HEK293 (cell line): ENCODE data around the gene OTOP3.

ENCODE experiments used
- CTCF ChIA-PET: fragments of 350-600 bp; formaldehyde crosslinking; extraction: SDS; loops from one replicate; lab custom pipeline; 2021; ENCODE audit warnings: antibody characterized with exemption; lab: Yijun Ruan, JAX
- POLR2A ChIA-PET: fragments of 300-600 bp; formaldehyde crosslinking; extraction: SDS; loops from one replicate; lab custom pipeline; 2020; ENCODE audit warnings: antibody characterized with exemption, inconsistent platforms; lab: Yijun Ruan, JAX
- H3K27ac ChIP-seq: fragments of 200-500 bp; sonication (Bioruptor generic); 2 replicates; pipeline ENCODE4 v1.5.1; 2014; ENCODE audit warnings: low read depth, low read length, control low read depth, inconsistent platforms; ENCODE audit errors: extremely low read depth
- H3K36me3 ChIP-seq, 2 experiments: fragments of 200-500 bp in 1 of 2; sonication (Bioruptor generic) in 1 of 2; 1 replicate in 1 of 2; 2 replicates in 1 of 2; pipeline ENCODE4 v1.5.1; 2014 to 2017; ENCODE audit warnings: inconsistent platforms in 2 of 2, low read length in 2 of 2; ENCODE audit not compliant: control insufficient read depth in 2 of 2, insufficient read depth in 1 of 2
- H3K4me1 ChIP-seq: fragments of 200-500 bp; sonication (Bioruptor generic); 2 replicates; pipeline ENCODE4 v1.5.1; 2014; ENCODE audit warnings: mild to moderate bottlenecking, low read length, inconsistent platforms; ENCODE audit not compliant: control insufficient read depth, insufficient read depth
- H3K4me3 ChIP-seq: 2 replicates; pipeline ENCODE4 v1.5.1; 2011; ENCODE audit warnings: low read depth, mild to moderate bottlenecking, control low read depth, low read length, moderate library complexity
- H3K9me3 ChIP-seq: fragments of 200-500 bp; sonication (Bioruptor generic); 2 replicates; pipeline ENCODE4 v1.5.1; 2014; ENCODE audit warnings: low read depth, low read length, inconsistent platforms; ENCODE audit not compliant: control insufficient read depth, insufficient read depth
- EGR2 ChIP-seq: fragments of 450-650 bp; formaldehyde crosslinking; IDR thresholded peaks from 2 replicates; pipeline ENCODE4 v1.5.1; 2016; ENCODE audit warnings: low read depth, missing biosample characterization, missing genetic modification characterization
- MYNN ChIP-seq: fragments of 450-650 bp; formaldehyde crosslinking; IDR thresholded peaks from 2 replicates; pipeline ENCODE4 v1.5.1; 2016; ENCODE audit warnings: missing biosample characterization, missing genetic modification characterization, borderline replicate concordance
- OSR2 ChIP-seq: fragments of 450-650 bp; formaldehyde crosslinking; IDR thresholded peaks from 2 replicates; pipeline ENCODE4 v1.5.1; 2016; ENCODE audit warnings: missing biosample characterization, missing genetic modification characterization
- WT1 ChIP-seq: fragments of 450-650 bp; formaldehyde crosslinking; IDR thresholded peaks from 2 replicates; pipeline ENCODE4 v1.5.1; 2016; ENCODE audit warnings: missing biosample characterization, missing genetic modification characterization
- ZFP3 ChIP-seq: fragments of 450-650 bp; formaldehyde crosslinking; IDR thresholded peaks from 2 replicates; pipeline ENCODE4 v1.5.1; 2016; ENCODE audit warnings: low read depth, missing biosample characterization, missing genetic modification characterization
- ZNF10 ChIP-seq: fragments of 450-650 bp; formaldehyde crosslinking; IDR thresholded peaks from 2 replicates; pipeline ENCODE4 v1.5.1; 2017; ENCODE audit warnings: missing biosample characterization, missing genetic modification characterization
- ZNF112 ChIP-seq: fragments of 450-650 bp; formaldehyde crosslinking; IDR thresholded peaks from 2 replicates; pipeline ENCODE4 v1.5.0; 2017; ENCODE audit warnings: missing biosample characterization, missing genetic modification characterization
- ZNF114 ChIP-seq: fragments of 450-650 bp; formaldehyde crosslinking; IDR thresholded peaks from 2 replicates; pipeline ENCODE4 v1.5.0; 2017; ENCODE audit warnings: missing biosample characterization, missing genetic modification characterization
- ZNF16 ChIP-seq: fragments of 450-650 bp; formaldehyde crosslinking; IDR thresholded peaks from 2 replicates; pipeline ENCODE4 v1.5.1; 2016; ENCODE audit warnings: low read depth, missing biosample characterization, missing genetic modification characterization
- ZNF175 ChIP-seq: fragments of 450-650 bp; formaldehyde crosslinking; IDR thresholded peaks from 2 replicates; pipeline ENCODE4 v1.5.1; 2016; ENCODE audit warnings: missing biosample characterization, missing genetic modification characterization
- ZNF311 ChIP-seq: fragments of 450-650 bp; formaldehyde crosslinking; IDR thresholded peaks from 2 replicates; pipeline ENCODE4 v1.5.1; 2017; ENCODE audit warnings: missing biosample characterization, missing genetic modification characterization, borderline replicate concordance
- ZNF335 ChIP-seq: fragments of 450-650 bp; formaldehyde crosslinking; conservative IDR thresholded peaks from 2 replicates; pipeline ENCODE4 v1.5.1; 2016; ENCODE audit warnings: missing biosample characterization, missing genetic modification characterization
- ZNF48 ChIP-seq: fragments of 450-650 bp; formaldehyde crosslinking; IDR thresholded peaks from 2 replicates; pipeline ENCODE4 v1.5.1; 2016; ENCODE audit warnings: missing biosample characterization, missing genetic modification characterization
- ZNF529 ChIP-seq: fragments of 450-650 bp; formaldehyde crosslinking; IDR thresholded peaks from 2 replicates; pipeline ENCODE4 v1.5.1; 2017; ENCODE audit warnings: missing genetic modification characterization, missing biosample characterization; ENCODE audit not compliant: insufficient replicate concordance
- ZNF626 ChIP-seq: fragments of 450-650 bp; sonication (Bioruptor Pico); formaldehyde crosslinking; IDR thresholded peaks from 2 replicates; pipeline ENCODE4 v1.5.1; 2018; ENCODE audit warnings: missing biosample characterization, missing genetic modification characterization, inconsistent platforms
- ZNF837 ChIP-seq: fragments of 450-650 bp; formaldehyde crosslinking; IDR thresholded peaks from 2 replicates; pipeline ENCODE4 v1.5.1; 2016; ENCODE audit warnings: missing biosample characterization, missing genetic modification characterization
- TF ChIP-seq, protein P1 (sequence below): fragments of 450-650 bp; formaldehyde crosslinking; IDR thresholded peaks from 2 replicates; pipeline ENCODE4 v1.5.1; 2016; ENCODE audit warnings: missing biosample characterization, missing genetic modification characterization
- TF ChIP-seq, protein P2 (sequence below): fragments of 450-650 bp; formaldehyde crosslinking; IDR thresholded peaks from 2 replicates; pipeline ENCODE4 v1.5.1; 2016; ENCODE audit warnings: missing biosample characterization, missing genetic modification characterization
- TF ChIP-seq, protein P3 (sequence below): fragments of 450-650 bp; formaldehyde crosslinking; IDR thresholded peaks from 2 replicates; pipeline ENCODE4 v1.5.1; 2016; ENCODE audit warnings: missing biosample characterization, missing genetic modification characterization

The OTOP3 gene

DNA sequence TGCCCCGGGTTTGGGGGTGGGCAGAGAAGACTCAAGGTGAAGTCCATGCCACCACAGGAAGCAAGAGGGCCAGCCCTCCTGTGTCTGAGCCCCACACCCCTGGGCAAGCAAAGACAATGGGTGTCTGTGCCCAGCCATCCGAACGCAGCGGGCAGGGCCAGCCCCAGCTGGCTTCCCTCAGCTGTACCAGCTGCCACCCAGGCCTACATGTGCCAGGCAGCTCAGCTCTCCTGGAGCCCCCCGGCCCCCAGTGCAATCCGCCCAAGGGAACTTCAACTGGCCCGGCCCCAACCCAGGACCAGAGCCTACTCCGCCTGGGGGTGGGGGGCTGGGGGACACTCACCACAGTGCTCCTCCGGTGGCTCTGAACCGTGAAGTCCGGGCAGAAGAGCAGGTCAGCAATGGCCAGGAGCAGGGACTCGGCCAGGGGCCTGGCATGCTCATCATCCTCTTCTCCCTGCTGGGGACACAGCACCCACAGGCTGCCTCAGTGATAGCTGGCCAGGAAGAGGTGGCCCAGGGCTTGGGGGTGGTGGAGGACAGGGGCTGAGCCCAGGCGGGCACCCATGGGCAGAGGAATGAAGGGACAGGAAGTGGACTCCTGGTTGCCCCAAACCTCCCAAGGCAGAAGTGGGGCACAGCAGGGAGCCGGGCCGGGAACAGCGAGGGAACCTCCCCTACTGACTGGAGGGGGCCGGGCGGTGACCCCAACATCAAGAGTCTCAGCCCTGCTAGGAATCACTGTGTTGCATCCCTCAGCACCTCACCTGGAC, 27.1 kb downstream of the OTOP3 start:
- no peak overlapping the region for H3K27ac ChIP-seq
- no peaks in the 10 kb centered on the region for H3K9me3 ChIP-seq
- CTCF ChIA-PET, result interaction anchor here (0.6 to 7.6 kb wide), 29 partner anchors 9 to 785 kb away, joined by 3 to 100 read pairs (median 5); partner anchors contain the start of genes HID1, MRPL58, OTOP2 and USH1G
- no peaks in the 10 kb centered on the region for H3K4me1 ChIP-seq
- no peak overlapping the region for H3K4me3 ChIP-seq
- POLR2A ChIA-PET, result interaction anchor here (0.9 to 2.3 kb wide), 7 partner anchors 44 to 239 kb away, joined by 3 to 34 read pairs (median 5); partner anchors contain the start of genes ARMC7 and MRPL58
- H3K36me3 ChIP-seq, result peaks cover 0 to 12% of the 10 kb centered on the region in 2 experiments; a peak in 2 of 3 replicates
- TF ChIP-seq ZNF48 (tag by site-specific recombination), result no peak

DNA sequence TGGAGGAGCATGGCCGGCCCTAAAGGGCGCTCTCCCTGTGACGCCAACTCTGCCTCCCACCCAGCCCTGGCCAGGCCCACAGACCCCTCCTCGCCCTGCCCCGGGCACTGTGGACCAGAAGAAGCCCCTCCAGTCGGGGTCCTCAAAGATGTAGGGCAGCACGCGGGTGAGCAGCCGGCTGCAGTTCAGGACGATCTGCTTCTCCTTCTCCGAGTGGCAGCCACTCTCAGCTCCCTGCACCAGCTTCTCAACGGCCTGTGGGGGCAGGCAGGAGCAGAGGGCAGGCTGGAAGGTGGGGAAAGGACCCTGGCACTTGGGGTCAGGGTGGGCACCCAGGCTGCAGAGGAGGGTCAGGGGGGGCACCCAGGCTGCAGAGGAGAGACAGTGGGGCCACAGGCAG, 28.0 kb downstream of the OTOP3 start:
- no peak overlapping the region for H3K4me3 ChIP-seq
- CTCF ChIA-PET, result interaction anchor here (0.6 to 3.6 kb wide), 8 partner anchors 9 to 238 kb away, joined by 3 to 62 read pairs (median 6); partner anchors contain the start of genes HID1 and MRPL58

DNA sequence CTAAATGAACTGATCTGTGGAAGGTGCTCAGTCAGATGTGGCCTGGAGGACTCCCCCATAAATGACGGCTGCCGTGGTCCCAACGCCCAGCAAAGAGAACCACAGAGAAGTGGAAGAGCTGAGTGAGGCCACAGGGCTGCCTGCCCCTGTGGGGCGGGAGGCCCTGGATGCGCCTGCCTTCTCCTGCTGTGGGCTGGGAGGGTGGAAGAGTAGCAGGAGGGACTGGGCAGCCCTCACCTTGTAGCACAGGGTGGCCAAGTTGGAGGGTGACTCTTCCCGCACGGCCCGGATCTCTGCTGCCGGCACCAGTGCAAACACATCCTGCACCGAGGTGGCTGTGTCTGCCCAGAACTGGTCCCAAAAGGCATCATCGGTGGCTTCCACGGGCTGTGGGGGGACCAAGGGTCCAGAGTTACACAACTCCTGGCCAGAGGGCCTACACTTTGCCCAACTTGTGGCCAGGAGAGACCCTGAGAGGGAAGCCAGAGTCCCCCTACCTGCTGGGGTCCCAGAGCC, 28.6 kb downstream of the OTOP3 start:
- POLR2A ChIA-PET, result interaction anchor here (1.4 kb wide), 1 partner anchor 48 kb away, joined by 5 read pairs; the partner anchor contains the start of gene MRPL58
- no peak for TF ChIP-seq ZNF175 (tag by site-specific recombination)
- no peak for TF ChIP-seq ZNF112 (tag by site-specific recombination)
- no peak for TF ChIP-seq ZFP3 (tag by site-specific recombination)
- no peak for TF ChIP-seq ZNF311 (tag by site-specific recombination)
- no peak for TF ChIP-seq ZNF335 (tag by site-specific recombination)
- no peak for TF ChIP-seq EGR2 (tag by site-specific recombination)
- TF ChIP-seq, protein P1, sequence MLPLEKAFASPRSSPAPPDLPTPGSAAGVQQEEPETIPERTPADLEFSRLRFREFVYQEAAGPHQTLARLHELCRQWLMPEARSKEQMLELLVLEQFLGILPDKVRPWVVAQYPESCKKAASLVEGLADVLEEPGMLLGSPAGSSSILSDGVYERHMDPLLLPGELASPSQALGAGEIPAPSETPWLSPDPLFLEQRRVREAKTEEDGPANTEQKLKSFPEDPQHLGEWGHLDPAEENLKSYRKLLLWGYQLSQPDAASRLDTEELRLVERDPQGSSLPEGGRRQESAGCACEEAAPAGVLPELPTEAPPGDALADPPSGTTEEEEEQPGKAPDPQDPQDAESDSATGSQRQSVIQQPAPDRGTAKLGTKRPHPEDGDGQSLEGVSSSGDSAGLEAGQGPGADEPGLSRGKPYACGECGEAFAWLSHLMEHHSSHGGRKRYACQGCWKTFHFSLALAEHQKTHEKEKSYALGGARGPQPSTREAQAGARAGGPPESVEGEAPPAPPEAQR (tag by site-specific recombination), result no peak
- no peak for TF ChIP-seq MYNN (tag by site-specific recombination)
- no peak for TF ChIP-seq ZNF626 (tag by site-specific recombination)
- no peak for TF ChIP-seq ZNF114
- TF ChIP-seq ZNF10, result no peak
- TF ChIP-seq OSR2 (tag by site-specific recombination), result no peak
- no peak for TF ChIP-seq ZNF837 (tag by site-specific recombination)
- TF ChIP-seq, protein P2, sequence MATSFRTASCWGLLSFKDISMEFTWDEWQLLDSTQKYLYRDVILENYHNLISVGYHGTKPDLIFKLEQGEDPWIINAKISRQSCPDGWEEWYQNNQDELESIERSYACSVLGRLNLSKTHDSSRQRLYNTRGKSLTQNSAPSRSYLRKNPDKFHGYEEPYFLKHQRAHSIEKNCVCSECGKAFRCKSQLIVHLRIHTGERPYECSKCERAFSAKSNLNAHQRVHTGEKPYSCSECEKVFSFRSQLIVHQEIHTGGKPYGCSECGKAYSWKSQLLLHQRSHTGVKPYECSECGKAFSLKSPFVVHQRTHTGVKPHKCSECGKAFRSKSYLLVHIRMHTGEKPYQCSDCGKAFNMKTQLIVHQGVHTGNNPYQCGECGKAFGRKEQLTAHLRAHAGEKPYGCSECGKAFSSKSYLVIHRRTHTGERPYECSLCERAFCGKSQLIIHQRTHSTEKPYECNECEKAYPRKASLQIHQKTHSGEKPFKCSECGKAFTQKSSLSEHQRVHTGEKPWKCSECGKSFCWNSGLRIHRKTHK, result no peak
- no peak for TF ChIP-seq ZNF529 (tag by site-specific recombination)
- TF ChIP-seq WT1 (tag by site-specific recombination), result no peak

More for the DNA sequence above, 28.0 kb downstream of the OTOP3 start:
- peaks cover 0 to 12% of the 10 kb centered on the region in 2 experiments; a peak in 2 of 3 replicates for H3K36me3 ChIP-seq
- TF ChIP-seq ZNF16 (tag by site-specific recombination), result no peak
- TF ChIP-seq, protein P3, sequence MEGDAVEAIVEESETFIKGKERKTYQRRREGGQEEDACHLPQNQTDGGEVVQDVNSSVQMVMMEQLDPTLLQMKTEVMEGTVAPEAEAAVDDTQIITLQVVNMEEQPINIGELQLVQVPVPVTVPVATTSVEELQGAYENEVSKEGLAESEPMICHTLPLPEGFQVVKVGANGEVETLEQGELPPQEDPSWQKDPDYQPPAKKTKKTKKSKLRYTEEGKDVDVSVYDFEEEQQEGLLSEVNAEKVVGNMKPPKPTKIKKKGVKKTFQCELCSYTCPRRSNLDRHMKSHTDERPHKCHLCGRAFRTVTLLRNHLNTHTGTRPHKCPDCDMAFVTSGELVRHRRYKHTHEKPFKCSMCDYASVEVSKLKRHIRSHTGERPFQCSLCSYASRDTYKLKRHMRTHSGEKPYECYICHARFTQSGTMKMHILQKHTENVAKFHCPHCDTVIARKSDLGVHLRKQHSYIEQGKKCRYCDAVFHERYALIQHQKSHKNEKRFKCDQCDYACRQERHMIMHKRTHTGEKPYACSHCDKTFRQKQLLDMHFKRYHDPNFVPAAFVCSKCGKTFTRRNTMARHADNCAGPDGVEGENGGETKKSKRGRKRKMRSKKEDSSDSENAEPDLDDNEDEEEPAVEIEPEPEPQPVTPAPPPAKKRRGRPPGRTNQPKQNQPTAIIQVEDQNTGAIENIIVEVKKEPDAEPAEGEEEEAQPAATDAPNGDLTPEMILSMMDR, result peak; percentile 37; the same call in 1 of the 2 replicates
- H3K4me1 ChIP-seq, result no peaks in the 10 kb centered on the region
- H3K9me3 ChIP-seq, result no peaks in the 10 kb centered on the region
- POLR2A ChIA-PET, result interaction anchor here (1.4 kb wide), 1 partner anchor 49 kb away, joined by 5 read pairs; the partner anchor contains the start of gene MRPL58
- no peak overlapping the region for H3K27ac ChIP-seq

More for the DNA sequence above, 28.6 kb downstream of the OTOP3 start:
- CTCF ChIA-PET, result interaction anchor here (0.6 to 1.4 kb wide), 6 partner anchors 9 to 238 kb away, joined by 3 to 10 read pairs (median 4); partner anchors contain the start of gene HID1
- Histone ChIP-seq H3K27ac (no peak overlapping the region), H3K36me3 (peaks cover 0 to 12% of the 10 kb centered on the region in 2 experiments; a peak in 2 of 3 replicates), H3K4me1 (no peaks in the 10 kb centered on the region), H3K9me3 (no peaks in the 10 kb centered on the region), H3K4me3 (no peak overlapping the region)
